Measurements from ENCODE around the gene TLCD5. TPM values are rescaled to one million over a fixed set of nuclear protein-coding genes. Genes with fewer than 3 reads are reported as not detected.
A peak's percentile ranks its signal among the peaks of the same experiment; 100 is the strongest.

The TLCD5 gene
- total and polyA plus RNA-seq, 2 donors (not counting 1 experiment from before 2014, with no cell fraction given): 0.17 TPM; not detected in 1

DNA sequence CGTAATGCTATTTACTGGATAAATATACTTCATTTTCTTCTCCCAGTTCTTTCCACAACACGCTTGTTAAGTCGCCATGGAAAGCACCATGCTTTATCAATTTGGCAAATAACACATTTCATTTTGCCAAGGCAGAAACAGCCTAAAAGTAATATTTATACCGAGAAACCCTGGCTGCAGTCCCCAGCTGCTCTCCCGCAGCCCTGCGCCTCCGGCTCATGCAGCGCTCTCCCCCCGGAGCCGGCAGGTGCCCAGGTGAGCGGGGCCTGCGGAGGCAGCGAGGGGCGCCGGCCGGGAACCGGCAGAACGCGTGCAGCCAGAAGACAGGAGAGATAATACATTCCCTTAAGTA lies 10.4 kb downstream of the TLCD5 start:
- peaks cover 47% of the 10 kb centered on the region for H3K27me3 Mint-ChIP-seq
- no peaks in the 10 kb centered on the region for H3K9me3 Mint-ChIP-seq (ENCODE audit: insufficient read depth)
- peaks cover 35% of the 10 kb centered on the region for H3K4me1 Mint-ChIP-seq
- DNase-seq: no peak
- POLR2A ChIA-PET: no interaction called here
- peak overlapping the region; percentile 97 for H3K4me2 ChIP-seq (replicated peaks; ENCODE audit: low read depth, low read length, poor library complexity, severe bottlenecking)
- H4K20me1 ChIP-seq (ENCODE audit: control insufficient read depth, insufficient read depth, low read length, poor library complexity, severe bottlenecking): peaks cover 29% of the 10 kb centered on the region
- peak overlapping the region in 4 of 5 experiments; percentile 67 to 77 (median 76) for H3K4me3 ChIP-seq (ENCODE audit: control extremely low read depth in 1 of 5, extremely low read depth in 1 of 5, insufficient read depth in 1 of 5, low read depth in 2 of 5, low read length in 4 of 5)
- H3K4me1 ChIP-seq (ENCODE audit: control insufficient read depth in 2 of 2, insufficient read depth in 2 of 2, low read length in 2 of 2): peaks cover 22 to 35% of the 10 kb centered on the region in 2 donors
- H3K9me3 ChIP-seq (ENCODE audit: control extremely low read depth in 1 of 3, control insufficient read depth in 2 of 3, insufficient read depth in 1 of 3, low read length in 2 of 3): peaks cover 0 to 2% (median 0%) of the 10 kb centered on the region in 3 donors
- ATAC-seq (ENCODE audit: low read depth): peak; percentile 11
- TF ChIP-seq, protein P1, sequence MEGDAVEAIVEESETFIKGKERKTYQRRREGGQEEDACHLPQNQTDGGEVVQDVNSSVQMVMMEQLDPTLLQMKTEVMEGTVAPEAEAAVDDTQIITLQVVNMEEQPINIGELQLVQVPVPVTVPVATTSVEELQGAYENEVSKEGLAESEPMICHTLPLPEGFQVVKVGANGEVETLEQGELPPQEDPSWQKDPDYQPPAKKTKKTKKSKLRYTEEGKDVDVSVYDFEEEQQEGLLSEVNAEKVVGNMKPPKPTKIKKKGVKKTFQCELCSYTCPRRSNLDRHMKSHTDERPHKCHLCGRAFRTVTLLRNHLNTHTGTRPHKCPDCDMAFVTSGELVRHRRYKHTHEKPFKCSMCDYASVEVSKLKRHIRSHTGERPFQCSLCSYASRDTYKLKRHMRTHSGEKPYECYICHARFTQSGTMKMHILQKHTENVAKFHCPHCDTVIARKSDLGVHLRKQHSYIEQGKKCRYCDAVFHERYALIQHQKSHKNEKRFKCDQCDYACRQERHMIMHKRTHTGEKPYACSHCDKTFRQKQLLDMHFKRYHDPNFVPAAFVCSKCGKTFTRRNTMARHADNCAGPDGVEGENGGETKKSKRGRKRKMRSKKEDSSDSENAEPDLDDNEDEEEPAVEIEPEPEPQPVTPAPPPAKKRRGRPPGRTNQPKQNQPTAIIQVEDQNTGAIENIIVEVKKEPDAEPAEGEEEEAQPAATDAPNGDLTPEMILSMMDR (IDR thresholded peaks at IDR 0.05): no peak
- TF ChIP-seq EZH2 (IDR thresholded peaks at IDR 0.05; ENCODE audit: borderline replicate concordance, insufficient read depth, low read depth, low read length, poor library complexity, severe bottlenecking): no peak
- CTCF ChIA-PET: interaction anchor here (0.8 to 3.2 kb wide), 14 partner anchors 12 to 859 kb away, joined by 3 to 50 read pairs (median 3); partner anchors contain the start of genes GRIK4 and NECTIN1
- WGBS (ENCODE audit: insufficient coverage): 2% methylated on average over 19 of the region's 19 CpGs
- intact Hi-C loops (cut with micrococcal nuclease): loop anchor here (5.0 to 10.0 kb wide), 4 partner anchors 89 to 959 kb away; partner anchors contain the start of genes GRIK4, NECTIN1 and SC5D
- peak overlapping the region in 1 of 2 donors; percentile 35 for H3K27ac ChIP-seq (ENCODE audit: low read length in 2 of 2)
- peaks cover 15% of the 10 kb centered on the region for H3K79me2 ChIP-seq (ENCODE audit: control insufficient read depth, insufficient read depth, low read length)
- peak overlapping the region; percentile 82 for H2AFZ ChIP-seq (ENCODE audit: insufficient read depth, low read depth, low read length, poor library complexity, severe bottlenecking)
- peaks cover 0 to 43% (median 32%) of the 10 kb centered on the region in 4 experiments for H3K27me3 ChIP-seq (replicated peaks in 1 of 4; ENCODE audit: control extremely low read depth in 1 of 4, control insufficient read depth in 3 of 4, insufficient read depth in 4 of 4, low read length in 3 of 4)
- H3K36me3 ChIP-seq (replicated peaks in 1 of 2; ENCODE audit: control extremely low read depth in 1 of 2, control insufficient read depth in 1 of 2, extremely low read depth in 1 of 2, insufficient read depth in 2 of 2, low read length in 1 of 2): no peaks in the 10 kb centered on the region
- H3K27ac Mint-ChIP-seq: peak overlapping the region; percentile 64
- H3K4me3 Mint-ChIP-seq: peak overlapping the region; percentile 82
- H3K9ac ChIP-seq (ENCODE audit: low read length): peak overlapping the region; percentile 77

DNA sequence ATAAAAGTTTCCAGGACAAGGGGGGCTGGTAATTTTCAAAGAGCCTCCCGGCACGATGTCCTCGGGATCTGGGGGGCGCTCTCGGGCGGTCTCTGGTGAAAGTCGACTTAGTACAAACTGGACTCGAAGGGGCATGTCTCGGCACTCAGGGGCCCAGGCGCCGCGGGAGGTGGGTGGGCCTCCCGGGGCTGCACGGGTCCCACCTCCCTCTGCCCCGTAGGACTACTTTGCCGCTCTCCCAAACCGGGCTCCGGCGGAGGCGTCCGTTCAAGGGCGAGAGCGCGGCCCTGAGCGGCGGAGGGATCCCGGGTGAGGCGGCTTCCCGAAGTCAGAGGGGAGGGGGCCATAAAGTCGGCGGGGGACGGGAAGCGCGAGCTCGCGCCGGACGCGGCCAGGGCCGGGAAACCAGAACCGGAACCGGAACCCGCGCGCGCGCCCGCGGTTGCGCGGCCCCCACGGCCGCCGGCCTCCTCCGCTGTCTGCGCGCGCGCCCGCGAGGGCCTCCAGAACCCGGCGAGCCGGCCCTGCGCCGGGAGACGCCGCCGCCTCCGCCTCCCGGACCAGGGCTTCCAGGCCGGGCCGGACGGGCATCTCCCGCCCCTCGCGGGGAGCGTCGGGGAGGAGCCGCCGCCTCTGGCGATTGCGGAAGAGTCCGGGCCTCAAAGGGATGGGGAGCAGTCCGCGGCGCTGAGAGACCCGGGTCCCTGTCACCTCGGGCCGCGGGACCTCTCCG lies 11.0 kb downstream of the TLCD5 start, which contains the start of gene ARHGEF12:
Gene ARHGEF12 (plus strand): TSS at position 506 of the 733 bp plus-strand sequence. CDS start 831 bp downstream, outside the sequence.
- peak; percentile 70 for ATAC-seq (ENCODE audit: low read depth)
- H3K4me3 ChIP-seq (ENCODE audit: control extremely low read depth in 1 of 5, extremely low read depth in 1 of 5, insufficient read depth in 1 of 5, low read depth in 2 of 5, low read length in 4 of 5): peak within 1 kb of the TSS; percentile 42 to 77 (median 75)

More for the DNA sequence above, 11.0 kb downstream of the TLCD5 start, which contains the start of gene ARHGEF12:
- H3K4me2 ChIP-seq (replicated peaks; ENCODE audit: low read depth, low read length, poor library complexity, severe bottlenecking): peak within 1 kb of the TSS; percentile 97
- H3K27ac ChIP-seq (ENCODE audit: low read length in 2 of 2): peak within 1 kb of the TSS; percentile 44 to 56
- H3K4me3 Mint-ChIP-seq: peak within 1 kb of the TSS; percentile 93
- peaks cover 33% of the 10 kb centered on the region for H4K20me1 ChIP-seq (ENCODE audit: control insufficient read depth, insufficient read depth, low read length, poor library complexity, severe bottlenecking)
- H3K27me3 ChIP-seq (replicated peaks in 1 of 4; ENCODE audit: control extremely low read depth in 1 of 4, control insufficient read depth in 3 of 4, insufficient read depth in 4 of 4, low read length in 3 of 4): peaks cover 0 to 46% (median 35%) of the 10 kb centered on the region in 4 experiments
- peaks cover 35% of the 10 kb centered on the region for H3K4me1 Mint-ChIP-seq
- ChIA-PET POLR2A (no interaction called here), CTCF (interaction anchor here (0.8 to 3.2 kb wide), 10 partner anchors 12 to 607 kb away, joined by 3 to 50 read pairs (median 3); partner anchors contain the start of genes GRIK4 and NECTIN1)
- no peaks in the 10 kb centered on the region for H3K36me3 ChIP-seq (replicated peaks in 1 of 2; ENCODE audit: control extremely low read depth in 1 of 2, control insufficient read depth in 1 of 2, extremely low read depth in 1 of 2, insufficient read depth in 2 of 2, low read length in 1 of 2)
- DNase-seq: peak; percentile 91
- peak within 1 kb of the TSS; percentile 82 for H2AFZ ChIP-seq (ENCODE audit: insufficient read depth, low read depth, low read length, poor library complexity, severe bottlenecking)
- H3K9me3 Mint-ChIP-seq (ENCODE audit: insufficient read depth): no peaks in the 10 kb centered on the region
- H3K27ac Mint-ChIP-seq: peak within 1 kb of the TSS; percentile 91
- H3K27me3 Mint-ChIP-seq: peaks cover 46% of the 10 kb centered on the region
- peaks cover 17% of the 10 kb centered on the region for H3K79me2 ChIP-seq (ENCODE audit: control insufficient read depth, insufficient read depth, low read length)
- no peak for TF ChIP-seq EZH2 (IDR thresholded peaks at IDR 0.05; ENCODE audit: borderline replicate concordance, insufficient read depth, low read depth, low read length, poor library complexity, severe bottlenecking)
- TF ChIP-seq, protein P1 (IDR thresholded peaks at IDR 0.05): no peak
- under 1% methylated on average over 92 of the region's 92 CpGs for WGBS (ENCODE audit: insufficient coverage)
- intact Hi-C loops (cut with micrococcal nuclease): loop anchor here (5.0 to 10.0 kb wide), 4 partner anchors 89 to 959 kb away; partner anchors contain the start of genes GRIK4, NECTIN1 and SC5D
- H3K4me1 ChIP-seq (ENCODE audit: control insufficient read depth in 2 of 2, insufficient read depth in 2 of 2, low read length in 2 of 2): peaks cover 22 to 35% of the 10 kb centered on the region in 2 donors
- H3K9me3 ChIP-seq (ENCODE audit: control extremely low read depth in 1 of 3, control insufficient read depth in 2 of 3, insufficient read depth in 1 of 3, low read length in 2 of 3): peaks cover 0 to 2% (median 0%) of the 10 kb centered on the region in 3 donors
- peak within 1 kb of the TSS; percentile 77 for H3K9ac ChIP-seq (ENCODE audit: low read length)

Measured in B cell (primary cell).